ENCODE data around the gene GCNA. TPM values are rescaled to one million over a fixed set of nuclear protein-coding genes. Genes with fewer than 3 reads are reported as not detected.
"Not testable (repeated sequence)": the region's sequence is repeated elsewhere in the genome, so short reads cannot be mapped to it uniquely, and the experiment has no call there.

The GCNA gene
- total RNA-seq, 4 donors from 2014 or later = 1.2 to 7.9 (median 2.5) TPM

DNA sequence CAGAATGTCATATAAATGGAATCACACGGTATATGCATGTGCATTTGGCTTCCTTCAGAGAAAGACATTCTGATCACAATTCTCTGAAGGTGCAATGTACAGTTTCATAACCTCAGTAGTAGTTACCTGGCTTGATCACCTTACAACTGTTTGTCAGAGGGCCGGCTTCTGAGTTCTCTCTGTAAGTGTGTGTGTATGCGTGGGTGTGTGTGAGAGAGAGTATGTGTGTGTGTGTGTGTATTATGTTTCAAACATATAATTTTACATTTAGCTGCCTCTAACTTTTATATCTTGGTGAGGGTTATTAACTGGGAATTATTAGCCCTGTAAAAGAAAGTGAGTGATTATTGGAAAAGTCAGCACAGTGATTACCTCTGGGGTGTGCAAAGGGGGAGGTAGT, 81.1 kb downstream of the GCNA start:
- no peak for DNase-seq
- TF ChIP-seq POLR2A (IDR thresholded peaks at IDR 0.05) = no peak
- TF ChIP-seq, protein P1, sequence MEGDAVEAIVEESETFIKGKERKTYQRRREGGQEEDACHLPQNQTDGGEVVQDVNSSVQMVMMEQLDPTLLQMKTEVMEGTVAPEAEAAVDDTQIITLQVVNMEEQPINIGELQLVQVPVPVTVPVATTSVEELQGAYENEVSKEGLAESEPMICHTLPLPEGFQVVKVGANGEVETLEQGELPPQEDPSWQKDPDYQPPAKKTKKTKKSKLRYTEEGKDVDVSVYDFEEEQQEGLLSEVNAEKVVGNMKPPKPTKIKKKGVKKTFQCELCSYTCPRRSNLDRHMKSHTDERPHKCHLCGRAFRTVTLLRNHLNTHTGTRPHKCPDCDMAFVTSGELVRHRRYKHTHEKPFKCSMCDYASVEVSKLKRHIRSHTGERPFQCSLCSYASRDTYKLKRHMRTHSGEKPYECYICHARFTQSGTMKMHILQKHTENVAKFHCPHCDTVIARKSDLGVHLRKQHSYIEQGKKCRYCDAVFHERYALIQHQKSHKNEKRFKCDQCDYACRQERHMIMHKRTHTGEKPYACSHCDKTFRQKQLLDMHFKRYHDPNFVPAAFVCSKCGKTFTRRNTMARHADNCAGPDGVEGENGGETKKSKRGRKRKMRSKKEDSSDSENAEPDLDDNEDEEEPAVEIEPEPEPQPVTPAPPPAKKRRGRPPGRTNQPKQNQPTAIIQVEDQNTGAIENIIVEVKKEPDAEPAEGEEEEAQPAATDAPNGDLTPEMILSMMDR (IDR thresholded peaks at IDR 0.05) = no peak
- no peaks in the 10 kb centered on the region for H3K36me3 ChIP-seq
- no peaks in the 10 kb centered on the region for H3K27me3 ChIP-seq
- no peaks in the 10 kb centered on the region for H3K9me3 ChIP-seq
- intact Hi-C loops (cut with DNase I; ENCODE audit: low total_unique reads) = no loop called here
- H3K4me1 ChIP-seq = no peaks in the 10 kb centered on the region
- no peak overlapping the region for H3K27ac ChIP-seq
- no peak overlapping the region for H3K4me3 ChIP-seq

GRCh38 chrX:71659959-71660358, 81.7 kb downstream of the GCNA start:
- TF ChIP-seq POLR2A (IDR thresholded peaks at IDR 0.05) = no peak
- Histone ChIP-seq H3K27me3 (no peaks in the 10 kb centered on the region), H3K4me1 (no peaks in the 10 kb centered on the region), H3K27ac (no peak overlapping the region), H3K36me3 (no peaks in the 10 kb centered on the region), H3K4me3 (no peak overlapping the region), H3K9me3 (no peaks in the 10 kb centered on the region)
- intact Hi-C loops (cut with DNase I; ENCODE audit: low total_unique reads) = no loop called here
- no peak for DNase-seq

DNA sequence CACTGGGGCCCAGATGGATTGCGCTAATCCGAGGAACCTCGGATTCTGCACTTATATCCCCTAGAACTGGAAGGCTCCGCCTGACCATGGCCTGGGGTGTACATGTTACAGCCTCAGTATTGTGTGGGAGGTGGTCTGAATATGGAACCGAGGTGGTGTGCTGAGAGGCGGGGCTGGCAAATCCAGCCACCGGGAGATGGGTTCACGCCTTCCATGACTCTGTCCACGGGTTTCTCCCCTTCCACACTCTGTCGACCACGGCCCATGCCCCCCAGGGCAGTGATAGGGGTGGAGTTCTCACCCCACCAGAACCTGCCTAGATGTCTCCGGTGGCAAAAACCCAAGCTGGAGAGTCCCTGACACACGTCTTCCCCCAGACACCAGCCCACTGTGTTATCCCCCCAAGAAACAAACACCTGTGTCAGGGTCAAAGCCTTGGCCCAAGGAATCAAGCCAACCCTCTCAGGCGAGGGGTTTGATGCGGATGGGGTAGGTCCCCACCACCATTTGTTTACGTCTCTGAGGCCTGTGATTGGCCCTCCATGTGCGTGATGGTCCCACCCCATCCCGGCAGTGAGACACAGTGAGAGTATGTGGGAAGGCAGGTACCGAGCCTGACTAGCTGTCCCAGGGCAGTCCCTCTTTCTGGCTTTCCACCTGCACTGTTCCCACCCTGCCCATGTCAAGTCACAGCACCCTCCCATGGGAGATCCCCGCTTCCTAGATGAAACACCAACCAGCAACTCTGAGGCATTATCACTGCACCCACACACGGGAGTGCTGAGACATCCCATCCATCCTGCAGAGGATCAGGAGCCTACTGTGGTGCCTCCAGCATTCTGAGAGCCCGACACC, 82.6 kb downstream of the GCNA start:
- no peaks in the 10 kb centered on the region for H3K27me3 ChIP-seq
- no peaks in the 10 kb centered on the region for H3K9me3 ChIP-seq
- no peaks in the 10 kb centered on the region for H3K4me1 ChIP-seq
- DNase-seq = no peak
- no peak overlapping the region for H3K4me3 ChIP-seq
- H3K36me3 ChIP-seq = no peaks in the 10 kb centered on the region
- TF ChIP-seq, protein P1 (IDR thresholded peaks at IDR 0.05) = no peak
- TF ChIP-seq POLR2A (IDR thresholded peaks at IDR 0.05) = no peak
- intact Hi-C loops (cut with DNase I; ENCODE audit: low total_unique reads) = no loop called here
- no peak overlapping the region for H3K27ac ChIP-seq

GRCh38 chrX:71661919-71662318, 83.7 kb downstream of the GCNA start:
- no peaks in the 10 kb centered on the region for H3K27me3 ChIP-seq
- DNase-seq = no peak
- H3K9me3 ChIP-seq = no peaks in the 10 kb centered on the region
- no peaks in the 10 kb centered on the region for H3K36me3 ChIP-seq
- intact Hi-C loops (cut with DNase I; ENCODE audit: low total_unique reads) = no loop called here
- no peak for TF ChIP-seq POLR2A (IDR thresholded peaks at IDR 0.05)
- TF ChIP-seq, protein P1 (IDR thresholded peaks at IDR 0.05) = no peak
- no peak overlapping the region for H3K27ac ChIP-seq
- no peaks in the 10 kb centered on the region for H3K4me1 ChIP-seq
- no peak overlapping the region for H3K4me3 ChIP-seq

DNA sequence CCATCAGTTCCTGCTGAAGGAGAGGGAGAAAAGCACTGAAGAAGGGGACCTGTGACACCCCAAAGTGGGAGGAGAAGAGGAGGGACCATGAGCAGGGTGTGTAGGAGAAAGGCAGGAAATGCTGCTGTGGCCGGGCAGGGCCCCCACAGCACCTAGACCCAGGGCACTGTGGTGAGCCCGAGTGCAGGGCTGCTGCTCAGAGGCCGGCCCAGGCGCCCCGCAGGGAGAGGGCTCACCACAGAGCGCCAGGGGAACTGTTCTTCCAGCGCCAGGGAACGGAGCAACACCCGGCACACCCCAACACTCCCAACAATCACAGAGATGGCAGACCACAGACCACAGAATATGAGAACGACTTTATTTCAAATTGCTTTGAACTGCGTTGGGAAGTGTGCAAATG, 84.4 kb downstream of the GCNA start:
- H3K36me3 ChIP-seq; H3K27ac ChIP-seq; H3K4me3 ChIP-seq; DNase-seq; H3K4me1 ChIP-seq; H3K9me3 ChIP-seq; H3K27me3 ChIP-seq; intact Hi-C loops (cut with DNase I; ENCODE audit: low total_unique reads): not testable (repeated sequence)

Other genes with a start within 250 kb of the GCNA start
- gene TAF1, start 212.1 kb upstream of the GCNA start, total RNA-seq = 100 to 1,000 TPM in 2 of 4 donors, 10 to 100 TPM in 2; 66.5 to 171 (median 102) TPM
- 100 to 1,000 TPM; 117 to 243 (median 144) TPM for gene OGT, start 45.3 kb upstream of the GCNA start, total RNA-seq
- gene CXCR3, start 40.1 kb downstream of the GCNA start, total RNA-seq = under 1 TPM in 1 of 4 donors, not detected in 3; 0.28 TPM
- not detected for gene CXorf49, start 139.8 kb downstream of the GCNA start, total RNA-seq
- gene CXorf49B, start 184.9 kb downstream of the GCNA start, total RNA-seq = not detected

All from uterus (tissue), 4 donors.